Endothelial cell of umbilical vein (primary cell): ENCODE measurements around the gene AS3MT. TPM values are rescaled to one million over a fixed set of nuclear protein-coding genes. Genes with fewer than 3 reads are reported as not detected.

Source experiments
- BruUV-seq: library from RNA; stranded (reverse); fragments of 400-500 nt; replicated peaks from 2 replicates; lab custom pipeline; 2021; lab: Mats Ljungman, UMichigan
- CTCF ChIA-PET: fragments of 300-600, 350-600 bp; sonication (Branson Sonifier 250); formaldehyde crosslinking; loops from one replicate; lab custom pipeline; 2021; ENCODE audit warnings: antibody characterized with exemption, inconsistent platforms; lab: Charles Lee
- POLR2A ChIA-PET: fragments of 300-600, 350-600 bp; sonication (Branson Sonifier 250); formaldehyde crosslinking; loops from one replicate; lab custom pipeline; 2021; ENCODE audit warnings: antibody characterized with exemption, inconsistent platforms; lab: Charles Lee
- DNase-seq: peaks from one replicate; pipeline ENCODE4 v3.0.0-alpha.2; 2011; ENCODE audit warnings: low read depth, low spot score
- FAIRE-seq: peaks from 2 replicates; lab custom pipeline; 2011; peaks lifted over from hg19 to GRCh38; lab: Jason Lieb, UNC
- H2AFZ ChIP-seq: 2 replicates; pipeline ENCODE4 v1.6.0; 2012; ENCODE audit warnings: low read depth, low read length, control low read depth, inconsistent platforms
- H3K27ac ChIP-seq: 2 replicates; pipeline ENCODE4 v1.5.1; 2011; ENCODE audit warnings: low read depth, mild to moderate bottlenecking, control low read depth, low read length, moderate library complexity; ENCODE audit not compliant: insufficient read depth
- H3K27me3 ChIP-seq, 2 experiments: 2 replicates each; pipeline versions ENCODE4 v1.6.0 to v1.6.1; 2011; ENCODE audit warnings: low read length in 2 of 2, mixed read lengths in 1 of 2; ENCODE audit not compliant: control insufficient read depth in 2 of 2, insufficient read depth in 2 of 2
- H3K36me3 ChIP-seq, 2 experiments: 2 replicates in 1 of 2; 3 replicates in 1 of 2; pipeline ENCODE4 v1.5.1; 2011; ENCODE audit warnings: low read length in 2 of 2, mild to moderate bottlenecking in 1 of 2, moderate library complexity in 1 of 2; ENCODE audit not compliant: control insufficient read depth in 2 of 2, insufficient read depth in 2 of 2; ENCODE audit errors: extremely low read depth in 1 of 2
- H3K4me1 ChIP-seq: 3 replicates; pipeline ENCODE4 v1.5.1; 2011; ENCODE audit warnings: mild to moderate bottlenecking, low read length; ENCODE audit not compliant: control insufficient read depth, insufficient read depth; ENCODE audit errors: extremely low read depth
- H3K4me2 ChIP-seq: 2 replicates; pipeline ENCODE4 v1.6.1; 2011; ENCODE audit warnings: low read length, control low read depth, mixed read lengths; ENCODE audit not compliant: insufficient read depth
- H3K4me3 ChIP-seq, 3 experiments: fragments of 200-600 bp in 1 of 3; sonication (generic), shearing (Covaris generic) in 1 of 3; replicated peaks in 1 of 3; 2 replicates each; pipeline ENCODE4 v1.5.1; 2011 to 2016; ENCODE audit warnings: control low read depth in 3 of 3, low read length in 3 of 3, mild to moderate bottlenecking in 2 of 3, inconsistent platforms in 1 of 3, low read depth in 1 of 3, moderate library complexity in 1 of 3; ENCODE audit not compliant: insufficient read depth in 1 of 3
- H3K79me2 ChIP-seq: 2 replicates; pipeline ENCODE4 v1.6.0; 2012; ENCODE audit warnings: low read length, inconsistent platforms; ENCODE audit not compliant: control insufficient read depth, insufficient read depth
- H3K9ac ChIP-seq: replicated peaks from 2 replicates; pipeline ENCODE3; 2011; ENCODE audit warnings: low read length, control low read depth; ENCODE audit not compliant: insufficient read depth; ENCODE audit errors: extremely low read depth
- H3K9me1 ChIP-seq: replicated peaks from 3 replicates; pipeline ENCODE4 v1.6.0; 2011; ENCODE audit warnings: mild to moderate bottlenecking, low read length; ENCODE audit not compliant: control insufficient read depth, insufficient read depth; ENCODE audit errors: extremely low read depth
- H3K9me3 ChIP-seq: replicated peaks from 2 replicates; pipeline ENCODE4 v1.5.1; 2012; ENCODE audit warnings: low read length, inconsistent platforms; ENCODE audit not compliant: control insufficient read depth, insufficient read depth
- H4K20me1 ChIP-seq: replicated peaks from 2 replicates; pipeline ENCODE3; 2011; ENCODE audit warnings: mild to moderate bottlenecking, low read length; ENCODE audit not compliant: control insufficient read depth, insufficient read depth; ENCODE audit errors: extremely low read depth
- EZH2 ChIP-seq: IDR thresholded peaks from 2 replicates; pipeline ENCODE4 v1.6.1; 2012; ENCODE audit warnings: borderline replicate concordance, low read depth, mild to moderate bottlenecking, moderate library complexity, low read length, inconsistent platforms; ENCODE audit not compliant: severe bottlenecking
- FOS ChIP-seq: IDR thresholded peaks from 2 replicates; pipeline ENCODE4 v1.6.1; 2011; ENCODE audit warnings: mild to moderate bottlenecking, low read length, moderate library complexity, borderline replicate concordance; ENCODE audit not compliant: insufficient read depth
- GATA2 ChIP-seq: IDR thresholded peaks from 2 replicates; pipeline ENCODE4 v1.7.0; 2011; ENCODE audit warnings: low read depth, mild to moderate bottlenecking, moderate library complexity, mixed read lengths, low read length; ENCODE audit not compliant: insufficient read length, insufficient read depth
- JUN ChIP-seq: IDR thresholded peaks from 2 replicates; pipeline ENCODE4 v1.6.1; 2011; ENCODE audit warnings: borderline replicate concordance, low read depth; ENCODE audit not compliant: insufficient read length, insufficient read depth
- MYC ChIP-seq: IDR thresholded peaks from one replicate; pipeline ENCODE4 v1.6.1; 2011; ENCODE audit warnings: mild to moderate bottlenecking, low read depth, low read length
- POLR2A ChIP-seq: IDR thresholded peaks from 2 replicates; pipeline ENCODE4 v1.6.1; 2012; ENCODE audit warnings: low read depth, mild to moderate bottlenecking, control low read depth, low read length
- POLR2AphosphoS5 ChIP-seq: IDR thresholded peaks from 2 replicates; pipeline ENCODE4 v1.6.1; 2012; ENCODE audit warnings: low read depth, mild to moderate bottlenecking, control low read depth, low read length, moderate library complexity; ENCODE audit not compliant: insufficient read depth
- dilution Hi-C: fragments of 300-500 bp; cut with MboI; formaldehyde crosslinking; loops from one replicate; pipeline ENCODE4 v1.15.0; 2019; ENCODE audit warnings: low sequenced_read_pairs; ENCODE audit not compliant: extremely low pct_ligation_motif_present
- intact Hi-C: fragments of 100-400 bp; cut with micrococcal nuclease; formaldehyde crosslinking; loops from one replicate; pipeline ENCODE4 v1.10.0; 2022
- polyA plus RNA-seq, 4 experiments: library from polyadenylated mRNA; depleted of rRNA in 3 of 4; stranded (reverse) in 3 of 4; unstranded in 1 of 4; fragments of >200 nt; gene quantifications; 2 replicates each; pipeline versions ENCODE4 v1.2.1 to v1.2.3, GENCODE V29; 2011 to 2012; ENCODE audit warnings: missing spikeins in 1 of 4
- total RNA-seq: library from RNA; stranded (reverse); gene quantifications from 2 replicates; pipeline ENCODE4 v1.2.3, GENCODE V29; 2021
- TF ChIP-seq, protein P1 (sequence below), 2 donors: IDR thresholded peaks; 1 replicate in 1 of 2; 2 replicates in 1 of 2; pipeline ENCODE4 v1.5.1; 2011; ENCODE audit warnings: low read length in 2 of 2, mild to moderate bottlenecking in 2 of 2, moderate library complexity in 2 of 2, control low read depth in 1 of 2, inconsistent platforms in 1 of 2, low read depth in 1 of 2; ENCODE audit not compliant: insufficient read depth in 1 of 2; ENCODE audit errors: extremely low read depth in 1 of 2
- TF ChIP-seq, protein P2 (sequence below): IDR thresholded peaks from 2 replicates; pipeline ENCODE4 v1.6.1; 2011; ENCODE audit not compliant: insufficient read depth, insufficient read length

The AS3MT gene
- total and polyA plus RNA-seq, 2 donors (not counting 3 experiments of a cell fraction or from before 2014, with no cell fraction given), result 1.0 TPM; not detected in 1

DNA sequence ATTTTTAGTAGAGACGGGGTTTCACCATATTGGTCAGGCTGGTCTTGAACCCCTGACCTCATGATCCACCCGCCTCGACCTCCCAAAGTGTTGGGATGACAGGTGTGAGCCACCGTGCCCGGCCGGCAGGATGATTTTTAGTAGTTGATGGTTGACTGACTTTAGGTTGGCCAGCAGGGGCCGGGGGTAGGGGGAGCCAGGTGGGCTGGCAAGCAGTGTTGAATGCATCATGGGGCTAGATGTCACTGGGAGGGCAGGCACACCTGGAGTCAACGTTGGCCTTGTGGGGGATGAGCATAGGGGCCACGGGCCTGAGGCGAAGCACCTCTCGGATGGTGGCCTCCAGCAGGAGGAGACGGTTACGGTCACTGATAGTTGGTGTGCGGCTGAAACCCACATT, 37.0 kb upstream of the AS3MT start:
- DNase-seq (no peak), FAIRE-seq (no peak)
- Histone ChIP-seq H2AFZ (no peak overlapping the region), H3K9ac (no peak overlapping the region), H3K4me2 (no peak overlapping the region), H3K27ac (no peak overlapping the region), H3K4me3 (no peak overlapping the region), H3K9me3 (no peaks in the 10 kb centered on the region), H3K79me2 (no peaks in the 10 kb centered on the region), H3K27me3 (peaks cover 0 to 4% of the 10 kb centered on the region in 2 experiments), H4K20me1 (no peaks in the 10 kb centered on the region), H3K9me1 (no peaks in the 10 kb centered on the region), H3K36me3 (no peaks in the 10 kb centered on the region), H3K4me1 (no peaks in the 10 kb centered on the region)
- intact Hi-C loops (no loop called here), dilution Hi-C loops (no loop called here)
- TF ChIP-seq MYC, result no peak
- POLR2A ChIA-PET, result no interaction called here
- CTCF ChIA-PET, result interaction anchor here (1.2 to 11.3 kb wide), 4 partner anchors 69 to 412 kb away, joined by 3 to 245 read pairs (median 10); partner anchors contain the start of gene CNNM2
- BruUV-seq, result no TSS peak

DNA sequence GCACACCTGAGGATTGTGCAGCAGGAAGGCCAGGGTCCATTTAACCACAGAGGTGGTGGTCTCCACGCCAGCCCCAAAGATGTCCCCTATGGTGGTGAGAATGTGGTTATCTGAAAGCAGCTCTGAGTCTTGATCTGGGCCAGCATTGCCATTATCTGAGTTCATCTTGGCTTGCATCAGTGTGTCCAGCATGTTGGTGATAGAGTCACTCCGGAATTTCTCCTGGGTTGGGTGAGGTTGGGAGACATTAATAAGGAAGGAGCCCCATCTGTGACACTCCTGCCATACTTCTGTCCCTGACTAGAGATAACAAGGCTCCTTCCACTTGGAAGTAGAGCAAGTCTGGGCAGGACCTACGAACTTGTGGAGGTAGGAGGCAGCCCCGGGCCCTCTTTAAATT, 36.3 kb upstream of the AS3MT start:
- dilution Hi-C loops (no loop called here), intact Hi-C loops (no loop called here)
- no peaks in the 10 kb centered on the region for H4K20me1 ChIP-seq
- FAIRE-seq, result no peak
- no peaks in the 10 kb centered on the region for H3K9me1 ChIP-seq
- TF ChIP-seq POLR2A (no peak), JUN (no peak), EZH2 (no peak), GATA2 (no peak), FOS (no peak), MYC (no peak), POLR2AphosphoS5 (no peak)
- TF ChIP-seq, protein P1, sequence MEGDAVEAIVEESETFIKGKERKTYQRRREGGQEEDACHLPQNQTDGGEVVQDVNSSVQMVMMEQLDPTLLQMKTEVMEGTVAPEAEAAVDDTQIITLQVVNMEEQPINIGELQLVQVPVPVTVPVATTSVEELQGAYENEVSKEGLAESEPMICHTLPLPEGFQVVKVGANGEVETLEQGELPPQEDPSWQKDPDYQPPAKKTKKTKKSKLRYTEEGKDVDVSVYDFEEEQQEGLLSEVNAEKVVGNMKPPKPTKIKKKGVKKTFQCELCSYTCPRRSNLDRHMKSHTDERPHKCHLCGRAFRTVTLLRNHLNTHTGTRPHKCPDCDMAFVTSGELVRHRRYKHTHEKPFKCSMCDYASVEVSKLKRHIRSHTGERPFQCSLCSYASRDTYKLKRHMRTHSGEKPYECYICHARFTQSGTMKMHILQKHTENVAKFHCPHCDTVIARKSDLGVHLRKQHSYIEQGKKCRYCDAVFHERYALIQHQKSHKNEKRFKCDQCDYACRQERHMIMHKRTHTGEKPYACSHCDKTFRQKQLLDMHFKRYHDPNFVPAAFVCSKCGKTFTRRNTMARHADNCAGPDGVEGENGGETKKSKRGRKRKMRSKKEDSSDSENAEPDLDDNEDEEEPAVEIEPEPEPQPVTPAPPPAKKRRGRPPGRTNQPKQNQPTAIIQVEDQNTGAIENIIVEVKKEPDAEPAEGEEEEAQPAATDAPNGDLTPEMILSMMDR (IDR thresholded peaks at IDR 0.05; ENCODE audit: extremely low read depth in 1 of 2, insufficient read depth in 1 of 2, low read depth in 1 of 2, low read length in 2 of 2), result no peak
- TF ChIP-seq, protein P2, sequence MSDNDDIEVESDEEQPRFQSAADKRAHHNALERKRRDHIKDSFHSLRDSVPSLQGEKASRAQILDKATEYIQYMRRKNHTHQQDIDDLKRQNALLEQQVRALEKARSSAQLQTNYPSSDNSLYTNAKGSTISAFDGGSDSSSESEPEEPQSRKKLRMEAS, result no peak
- H3K27me3 ChIP-seq, result peaks cover 0 to 4% of the 10 kb centered on the region in 2 experiments
- no peaks in the 10 kb centered on the region for H3K4me1 ChIP-seq
- H3K9me3 ChIP-seq, result no peaks in the 10 kb centered on the region
- DNase-seq, result no peak
- H3K4me2 ChIP-seq, result no peak overlapping the region
- H2AFZ ChIP-seq, result no peak overlapping the region
- H3K27ac ChIP-seq, result no peak overlapping the region
- ChIA-PET POLR2A (no interaction called here), CTCF (interaction anchor here (1.8 to 11.3 kb wide), 2 partner anchors 68 to 411 kb away, joined by 6 to 245 read pairs; no protein-coding TSS in a partner anchor)
- no peaks in the 10 kb centered on the region for H3K36me3 ChIP-seq
- no peak overlapping the region for H3K4me3 ChIP-seq
- H3K9ac ChIP-seq, result no peak overlapping the region
- H3K79me2 ChIP-seq, result no peaks in the 10 kb centered on the region
- no TSS peak for BruUV-seq
